HG03432 (cell line): ENCODE results near the gene DAPL1.
A peak's percentile ranks its signal among the peaks of the same experiment; 100 is the strongest.

Source experiments
- ATAC-seq: cut with Tn5 transposase; IDR thresholded peaks from one replicate; pipeline ENCODE4 v1.9.1; 2021; ENCODE audit warnings: mild to moderate bottlenecking, moderate library complexity; ENCODE audit not compliant: unreplicated experiment

The DAPL1 gene

GRCh38 chr2:158795195-158795924 is at the start of gene DAPL1:
TSS of gene DAPL1 (plus strand) at chr2:158795317. CDS start at chr2:158795373, 56 bp downstream.
- ATAC-seq: no peak

- peak; percentile 7 for ATAC-seq
Measured at GRCh38 chr2:158745866-158746382, 49.2 kb upstream of the DAPL1 start.

GRCh38 chr2:158746488-158746887 is 48.6 kb upstream of the DAPL1 start:
- ATAC-seq: no peak

GRCh38 chr2:158747281-158747680 is 47.8 kb upstream of the DAPL1 start:
- no peak for ATAC-seq

- ATAC-seq: no peak
Measured at GRCh38 chr2:158748926-158749590, 46.1 kb upstream of the DAPL1 start.

- ATAC-seq: no peak
Measured at GRCh38 chr2:158750458-158751125, 44.5 kb upstream of the DAPL1 start.

GRCh38 chr2:158753641-158754611 is 41.2 kb upstream of the DAPL1 start:
- ATAC-seq: peak; percentile 89

GRCh38 chr2:158755310-158756087 is 39.6 kb upstream of the DAPL1 start:
- no peak for ATAC-seq

GRCh38 chr2:158756331-158756730 is 38.8 kb upstream of the DAPL1 start:
- ATAC-seq: no peak

- ATAC-seq: no peak
Measured at GRCh38 chr2:158756976-158757375, 38.1 kb upstream of the DAPL1 start.

GRCh38 chr2:158760887-158761286 is 34.2 kb upstream of the DAPL1 start:
- no peak for ATAC-seq

- no peak for ATAC-seq
Measured at GRCh38 chr2:158761621-158762020, 33.5 kb upstream of the DAPL1 start.

GRCh38 chr2:158762336-158762735 is 32.8 kb upstream of the DAPL1 start:
- ATAC-seq: no peak

- no peak for ATAC-seq
Measured at GRCh38 chr2:158766524-158766923, 28.6 kb upstream of the DAPL1 start.

- no peak for ATAC-seq
Measured at GRCh38 chr2:158772306-158773078, 22.6 kb upstream of the DAPL1 start.

GRCh38 chr2:158773121-158773520 is 22.0 kb upstream of the DAPL1 start:
- ATAC-seq: no peak

GRCh38 chr2:158774681-158775080 is 20.4 kb upstream of the DAPL1 start:
- no peak for ATAC-seq

- ATAC-seq: no peak
Measured at GRCh38 chr2:158775273-158776027, 19.7 kb upstream of the DAPL1 start.
